GM18508 (cell line): Measurements from ENCODE around the gene TEX2.

Experiments
- ATAC-seq: cut with Tn5 transposase; IDR thresholded peaks from one replicate; pipeline ENCODE4 v1.9.1; 2021; ENCODE audit warnings: moderate number of reproducible peaks; ENCODE audit not compliant: insufficient read depth, unreplicated experiment

TEX2 gene

GRCh38 chr17:64270885-64271284, 7.8 kb upstream of the TEX2 start:
- ATAC-seq, result no peak

GRCh38 chr17:64269687-64270649, 6.9 kb upstream of the TEX2 start:
- no peak for ATAC-seq

DNA sequence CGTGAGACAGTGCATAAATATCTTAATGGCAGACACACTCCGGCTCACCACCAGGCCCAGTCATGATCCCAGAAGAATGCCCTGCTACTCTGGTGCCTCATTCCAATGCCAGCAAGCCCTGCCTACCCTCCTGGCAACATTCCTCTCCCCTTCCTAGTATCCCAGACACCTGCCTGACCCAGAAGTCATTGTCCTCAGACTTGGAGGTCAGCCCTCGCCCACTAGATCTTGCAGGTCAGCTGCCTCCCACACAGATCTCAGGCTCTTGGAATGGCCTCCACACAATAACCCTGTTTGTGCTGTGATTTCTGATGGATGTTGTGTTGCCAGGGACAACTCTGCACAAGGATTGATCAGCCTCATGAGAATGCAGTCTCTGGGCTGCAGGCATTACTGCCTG, 1.8 kb upstream of the TEX2 start:
- no peak for ATAC-seq

DNA sequence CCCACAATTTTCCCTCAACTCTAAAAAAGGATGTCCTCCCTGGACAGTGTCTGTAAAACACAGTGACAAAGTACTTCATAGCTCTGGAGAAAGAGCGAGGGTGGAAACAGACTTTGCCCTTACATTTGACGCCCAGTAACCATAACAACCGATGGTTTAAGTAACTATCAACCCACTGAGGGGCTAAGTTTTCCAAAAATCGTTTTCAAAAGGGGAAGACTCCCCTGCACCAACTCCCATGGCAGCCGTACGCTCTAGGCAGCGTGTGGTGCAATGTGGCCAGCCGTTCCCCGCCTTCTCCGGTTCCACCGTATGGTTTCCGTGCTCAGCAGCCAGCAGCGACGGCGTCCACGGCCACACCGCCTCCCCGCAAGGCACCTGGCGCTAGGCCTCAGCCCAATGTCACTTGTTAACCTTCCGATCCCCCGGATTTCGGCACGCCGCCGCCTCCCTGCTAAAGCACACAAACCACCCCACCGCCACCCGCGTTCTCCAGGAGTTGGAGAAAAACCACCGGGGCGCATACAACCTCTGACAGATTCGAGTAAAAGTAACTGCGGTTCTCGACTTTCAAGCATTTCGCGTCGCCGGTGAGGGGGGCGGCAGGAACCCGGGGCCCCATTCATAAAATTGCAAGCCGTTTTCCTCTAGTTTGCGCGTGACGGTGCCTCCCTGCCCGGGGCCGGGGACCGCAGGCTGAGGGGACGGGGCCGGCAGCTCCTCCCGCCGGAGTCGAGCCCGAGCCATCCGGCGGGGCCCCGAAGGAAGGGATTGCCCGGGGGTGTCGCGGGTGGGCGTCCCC, 661 bp downstream of the TEX2 start:
- ATAC-seq, result peak; percentile 16

DNA sequence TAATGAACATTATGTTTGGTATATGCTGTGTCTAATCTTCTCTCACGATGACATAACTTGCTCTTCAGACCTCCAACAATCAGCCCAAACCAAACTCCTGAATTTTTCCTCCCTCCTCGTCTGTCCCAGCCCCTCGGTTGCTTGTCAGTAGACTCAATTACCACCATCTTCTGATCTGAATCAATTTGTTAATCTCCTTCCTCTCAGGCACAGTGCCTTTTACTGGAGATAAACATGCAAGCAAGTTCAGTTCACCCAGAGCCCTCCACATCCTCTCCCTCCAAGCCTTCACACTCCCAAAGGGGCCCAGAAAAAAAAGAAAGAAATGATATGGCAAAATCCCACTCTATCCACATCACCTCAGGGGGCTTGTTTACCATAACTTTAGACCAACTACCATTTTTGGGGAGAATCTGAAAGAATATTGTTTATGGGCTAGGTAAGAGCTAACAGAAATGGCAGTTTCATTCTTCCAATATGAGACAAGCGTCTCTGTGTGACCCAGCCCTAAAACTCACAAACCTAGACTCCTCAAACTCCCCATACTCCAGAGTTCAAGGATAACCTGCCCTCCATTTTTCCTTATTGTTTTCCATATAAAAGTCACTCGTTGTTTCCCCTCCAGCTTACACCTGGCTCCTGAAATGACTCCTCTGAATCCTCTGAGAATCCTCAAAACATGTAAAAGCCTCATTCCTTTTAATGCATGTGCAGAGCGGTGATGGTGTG, 1.5 kb downstream of the TEX2 start:
- ATAC-seq, result no peak

DNA sequence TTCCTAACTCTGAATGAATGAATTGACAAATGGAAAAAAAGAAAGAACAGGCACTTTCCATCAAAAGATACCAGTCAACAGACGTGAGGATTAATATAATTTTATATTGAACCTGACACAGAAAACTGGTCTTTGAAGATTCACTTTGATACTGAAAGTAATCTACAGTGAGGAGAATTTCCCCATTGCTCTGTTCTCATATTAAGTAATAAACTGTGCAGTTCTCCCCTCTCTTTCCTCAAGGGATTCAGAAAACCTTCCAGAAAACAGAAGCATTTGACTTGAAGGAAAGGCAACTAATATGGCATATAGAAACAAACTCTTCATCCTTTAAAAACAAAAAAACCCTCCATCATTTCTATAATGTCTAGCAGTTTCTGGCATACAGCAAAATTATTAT, 2.2 kb downstream of the TEX2 start:
- ATAC-seq, result no peak

DNA sequence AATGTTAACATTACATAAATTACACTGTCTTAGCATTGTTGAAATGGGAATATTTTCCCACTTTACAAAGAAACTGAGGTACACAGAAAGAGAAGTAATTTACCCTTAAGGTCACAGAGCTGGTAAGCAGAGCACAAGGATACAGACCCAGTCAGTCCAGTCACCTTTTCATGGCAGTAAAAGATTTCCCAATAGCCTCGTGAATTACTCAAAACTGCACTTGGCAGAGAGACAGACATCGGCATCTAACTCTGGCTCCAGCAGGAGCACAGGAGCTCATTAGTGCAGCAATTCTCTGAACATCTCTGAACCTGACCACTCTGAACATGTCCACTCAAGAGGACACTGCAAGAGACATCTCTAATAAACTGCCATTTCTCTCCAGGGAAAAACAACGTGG, 3.1 kb downstream of the TEX2 start:
- ATAC-seq, result no peak

DNA sequence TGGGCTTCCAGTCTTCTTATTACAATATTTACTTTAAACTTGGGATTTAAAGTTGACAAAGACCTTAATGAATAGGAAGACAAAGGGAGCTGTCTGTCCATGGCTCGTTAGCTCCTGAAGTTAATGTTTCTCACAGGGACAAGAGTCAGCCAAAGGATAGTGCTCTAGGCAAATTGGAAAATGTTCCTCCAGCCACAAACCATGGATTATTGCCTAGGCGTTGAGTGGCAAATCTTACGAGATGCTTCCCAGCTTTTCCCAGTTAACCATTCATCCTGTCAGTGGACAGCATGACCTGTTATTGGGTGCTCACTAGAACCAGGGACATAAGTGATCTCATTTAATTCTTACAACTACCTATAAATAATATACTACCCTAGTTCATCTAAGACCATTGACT, 3.6 kb downstream of the TEX2 start:
- no peak for ATAC-seq

GRCh38 chr17:64256913-64257807, 5.9 kb downstream of the TEX2 start:
- ATAC-seq, result no peak

DNA sequence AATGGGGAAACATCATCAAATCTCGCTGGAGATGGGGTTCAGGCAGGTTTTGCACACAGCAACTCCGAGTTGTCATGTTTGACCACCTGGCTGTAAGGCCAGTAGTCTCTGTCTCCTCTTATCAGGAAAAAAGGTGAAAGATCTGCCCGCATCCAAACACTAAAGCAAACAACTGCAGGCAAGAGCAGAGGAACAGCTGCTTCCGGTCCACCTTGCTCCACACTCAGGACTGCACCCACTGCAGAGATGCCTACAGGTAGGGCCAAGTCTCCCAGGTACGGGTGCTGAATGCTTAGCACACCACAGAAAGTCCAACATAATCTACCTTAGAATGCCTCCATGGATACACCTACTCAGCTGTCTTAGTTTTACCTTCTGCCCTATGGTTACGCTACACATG, 7.3 kb downstream of the TEX2 start:
- no peak for ATAC-seq

GRCh38 chr17:64254755-64255154, 8.3 kb downstream of the TEX2 start:
- no peak for ATAC-seq

DNA sequence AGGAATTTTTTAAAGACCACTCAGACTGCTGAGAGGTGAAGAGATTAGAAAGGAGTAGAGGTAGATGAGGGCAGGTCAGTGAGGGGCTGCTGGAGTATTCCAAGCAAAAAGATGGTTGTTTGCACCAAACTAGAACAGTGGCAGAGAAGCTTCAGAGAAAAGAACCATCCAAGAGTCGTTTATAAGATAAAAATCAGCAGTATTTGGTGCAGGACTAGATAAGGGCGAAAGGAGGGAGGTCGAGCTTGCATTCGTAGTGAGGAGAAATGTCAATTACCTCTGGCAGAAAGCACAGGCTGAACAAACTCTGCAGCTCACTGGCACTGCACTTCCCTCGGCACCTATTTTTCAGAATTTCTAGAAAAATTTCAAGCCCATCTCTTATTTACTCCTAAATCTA, 9.6 kb downstream of the TEX2 start:
- ATAC-seq, result no peak

DNA sequence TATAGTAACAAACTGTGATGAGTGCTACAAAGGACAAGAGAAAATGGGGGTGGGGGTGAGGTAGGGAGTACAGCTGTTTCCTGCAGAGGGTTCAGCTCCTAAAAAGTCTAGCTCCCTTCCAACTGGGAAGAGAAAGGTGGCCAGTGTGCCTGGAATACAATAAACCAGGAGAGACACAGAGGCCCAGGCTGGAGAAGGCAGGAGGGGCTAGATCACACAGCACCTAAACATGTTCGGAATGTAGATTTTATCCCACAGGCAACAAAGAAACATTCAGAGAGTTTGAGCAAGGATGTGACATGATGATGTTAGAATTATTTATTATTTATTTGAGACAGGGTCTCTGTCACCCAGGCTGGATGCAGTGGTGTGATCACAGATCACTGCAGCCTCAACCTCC, 10.2 kb downstream of the TEX2 start:
- ATAC-seq, result no peak

DNA sequence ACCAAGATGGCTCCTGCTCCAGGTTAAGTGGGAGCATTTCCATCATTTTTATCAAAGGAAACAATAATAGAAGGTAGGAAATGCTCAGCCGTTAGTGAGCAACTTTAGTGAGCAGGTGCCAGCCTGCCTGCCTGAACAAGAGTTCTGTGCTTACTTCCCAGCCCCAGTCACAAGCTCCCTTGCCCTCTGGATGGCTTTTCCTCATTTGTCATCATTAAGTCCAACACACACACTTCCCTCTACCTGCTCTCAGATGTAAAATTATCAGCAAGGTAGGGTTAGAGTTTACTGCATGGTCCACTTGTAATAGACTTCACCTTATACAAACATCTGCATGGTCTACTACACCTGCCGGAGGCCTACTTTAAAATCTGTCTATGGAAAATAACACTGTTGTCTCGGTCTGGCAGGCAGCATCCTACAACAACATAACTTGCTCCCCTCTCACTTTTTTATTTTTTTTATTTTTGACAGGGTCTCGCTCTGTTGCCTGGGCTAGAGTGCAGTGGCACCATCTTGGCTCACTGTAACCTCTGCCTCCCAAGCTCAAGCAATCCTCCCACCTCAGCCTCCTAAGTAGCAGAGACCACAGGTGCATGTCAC, 12.7 kb downstream of the TEX2 start:
- ATAC-seq, result no peak

GRCh38 chr17:64247836-64248235, 15.2 kb downstream of the TEX2 start:
- ATAC-seq, result no peak

GRCh38 chr17:64245218-64246145, 17.6 kb downstream of the TEX2 start:
- no peak for ATAC-seq

DNA sequence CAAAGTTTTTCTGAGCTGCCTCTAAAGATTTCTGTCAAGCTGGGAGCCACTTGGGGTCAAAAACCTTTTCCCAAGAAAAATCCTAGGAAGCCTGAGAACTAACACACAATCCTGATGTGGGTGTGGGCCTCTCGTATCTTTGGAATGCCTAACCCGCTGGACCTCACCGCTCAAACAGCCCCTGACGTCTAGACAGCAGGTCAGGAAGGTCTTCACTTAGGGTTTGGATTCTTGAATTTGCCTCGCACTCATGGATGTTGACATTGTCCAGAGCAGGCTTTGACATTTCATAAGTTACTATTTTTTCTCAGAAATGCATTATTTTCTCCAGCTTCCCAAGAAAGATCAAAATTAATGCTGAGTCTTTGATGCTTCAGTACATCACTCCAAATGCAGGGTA, 18.9 kb downstream of the TEX2 start:
- ATAC-seq, result no peak

DNA sequence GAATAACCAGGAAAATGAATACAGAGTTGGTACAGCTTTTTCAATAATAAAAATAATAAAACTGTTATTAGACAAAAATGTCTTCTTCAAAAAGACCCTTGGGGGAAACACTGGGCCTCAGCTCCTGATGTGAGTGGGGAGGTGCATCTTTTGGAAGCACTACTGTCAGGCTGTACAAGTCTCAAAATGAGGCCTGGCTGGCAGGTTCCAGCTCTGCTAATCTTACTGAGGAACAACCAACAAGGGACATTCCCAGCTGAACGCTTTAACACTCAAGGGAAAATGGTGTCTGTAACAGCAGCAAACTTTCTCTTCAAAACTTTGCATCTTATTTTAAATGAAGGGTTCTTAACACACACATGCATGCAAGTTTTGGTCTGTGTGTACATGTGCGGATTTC, 19.7 kb downstream of the TEX2 start:
- no peak for ATAC-seq
